ENCODE measurements around the gene VSIR. TPM values are rescaled to one million over a fixed set of nuclear protein-coding genes. Genes with fewer than 3 reads are reported as not detected.

VSIR gene
- total RNA-seq, 1 donor from 2014 or later = 117 TPM

DNA sequence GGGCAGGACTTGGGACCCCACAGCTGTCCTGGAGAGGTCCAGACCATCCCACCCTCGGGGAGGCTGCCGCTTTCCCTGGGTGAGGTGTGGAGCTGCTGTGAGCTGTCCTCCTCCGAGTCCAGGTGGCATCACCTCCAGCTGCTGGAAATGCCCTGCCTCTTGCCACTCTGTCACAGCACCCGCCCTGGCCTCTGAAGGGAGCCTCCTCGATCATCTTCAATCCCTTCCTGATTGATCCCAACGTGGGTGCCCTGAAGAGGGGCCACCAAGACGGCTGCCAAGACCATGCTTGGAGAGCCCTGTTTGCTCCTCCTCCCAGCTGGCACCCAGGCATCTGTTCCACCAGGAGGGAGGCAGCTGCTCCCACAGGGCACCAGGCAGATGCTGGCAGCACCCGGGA, 58.3 kb downstream of the VSIR start:
- peak overlapping the region; percentile 89 for H3K27ac ChIP-seq

DNA sequence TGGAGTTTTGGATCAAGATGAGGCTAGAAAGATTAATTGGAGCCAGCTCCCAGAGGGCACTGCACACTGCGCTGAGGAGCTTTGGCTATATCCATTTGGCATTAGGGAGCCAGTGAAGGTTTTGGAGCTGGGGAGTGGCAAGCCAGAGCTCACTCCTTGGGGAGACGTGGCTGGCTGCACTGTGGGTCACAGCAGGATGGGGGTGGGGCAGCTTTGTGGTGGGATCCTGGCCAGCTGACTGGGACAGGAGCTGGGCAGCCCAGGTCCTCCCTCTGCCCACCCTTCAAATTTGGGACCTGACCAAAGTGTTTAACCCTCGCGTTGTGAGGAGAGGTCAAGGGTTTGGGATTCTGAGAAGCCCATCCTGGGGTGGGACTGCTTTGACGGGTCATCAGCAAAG, 58.7 kb downstream of the VSIR start:
- peak overlapping the region; percentile 20 for H3K4me3 ChIP-seq

More for the DNA sequence above, 58.3 kb downstream of the VSIR start:
- Histone ChIP-seq H3K36me3 (no peaks in the 10 kb centered on the region), H3K4me3 (peak overlapping the region; percentile 20), H3K4me1 (peaks cover 69% of the 10 kb centered on the region), H3K9me3 (no peaks in the 10 kb centered on the region), H3K27me3 (ENCODE audit: low read depth) (no peaks in the 10 kb centered on the region)
- ATAC-seq = no peak
- TF ChIP-seq, protein P1, sequence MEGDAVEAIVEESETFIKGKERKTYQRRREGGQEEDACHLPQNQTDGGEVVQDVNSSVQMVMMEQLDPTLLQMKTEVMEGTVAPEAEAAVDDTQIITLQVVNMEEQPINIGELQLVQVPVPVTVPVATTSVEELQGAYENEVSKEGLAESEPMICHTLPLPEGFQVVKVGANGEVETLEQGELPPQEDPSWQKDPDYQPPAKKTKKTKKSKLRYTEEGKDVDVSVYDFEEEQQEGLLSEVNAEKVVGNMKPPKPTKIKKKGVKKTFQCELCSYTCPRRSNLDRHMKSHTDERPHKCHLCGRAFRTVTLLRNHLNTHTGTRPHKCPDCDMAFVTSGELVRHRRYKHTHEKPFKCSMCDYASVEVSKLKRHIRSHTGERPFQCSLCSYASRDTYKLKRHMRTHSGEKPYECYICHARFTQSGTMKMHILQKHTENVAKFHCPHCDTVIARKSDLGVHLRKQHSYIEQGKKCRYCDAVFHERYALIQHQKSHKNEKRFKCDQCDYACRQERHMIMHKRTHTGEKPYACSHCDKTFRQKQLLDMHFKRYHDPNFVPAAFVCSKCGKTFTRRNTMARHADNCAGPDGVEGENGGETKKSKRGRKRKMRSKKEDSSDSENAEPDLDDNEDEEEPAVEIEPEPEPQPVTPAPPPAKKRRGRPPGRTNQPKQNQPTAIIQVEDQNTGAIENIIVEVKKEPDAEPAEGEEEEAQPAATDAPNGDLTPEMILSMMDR (IDR thresholded peaks at IDR 0.05) = no peak
- intact Hi-C loops (cut with DNase I) = no loop called here
- no peak for DNase-seq

DNA sequence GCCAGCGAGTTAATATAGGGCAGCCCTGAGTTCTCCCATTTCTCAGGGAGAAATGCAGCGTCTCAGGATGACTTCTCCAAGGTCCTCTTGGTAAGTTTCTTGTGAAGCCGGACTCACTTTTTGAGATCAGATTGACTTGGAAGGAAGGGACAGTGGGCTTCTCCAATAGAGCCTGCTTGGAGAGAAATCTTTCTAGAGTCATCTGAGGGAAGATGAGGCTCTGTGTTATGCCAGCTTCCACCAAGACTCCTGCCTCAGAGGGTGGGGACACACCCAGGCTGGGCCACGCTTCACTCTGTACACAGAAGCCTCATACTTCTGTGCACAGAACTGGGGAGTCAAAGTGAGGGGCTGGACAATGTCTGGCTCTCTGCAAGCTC, 59.3 kb downstream of the VSIR start:
- Histone ChIP-seq H3K9me3 (no peaks in the 10 kb centered on the region), H3K27ac (peak overlapping the region; percentile 89), H3K4me3 (peak overlapping the region; percentile 20), H3K27me3 (ENCODE audit: low read depth) (no peaks in the 10 kb centered on the region), H3K36me3 (no peaks in the 10 kb centered on the region), H3K4me1 (peaks cover 63% of the 10 kb centered on the region)
- no peak for DNase-seq
- ATAC-seq = no peak
- intact Hi-C loops (cut with DNase I) = no loop called here
- TF ChIP-seq, protein P1 (IDR thresholded peaks at IDR 0.05) = no peak

More for the DNA sequence above, 58.7 kb downstream of the VSIR start:
- DNase-seq (no peak), ATAC-seq (no peak)
- H3K27me3 ChIP-seq (ENCODE audit: low read depth) = no peaks in the 10 kb centered on the region
- intact Hi-C loops (cut with DNase I) = no loop called here
- peak overlapping the region; percentile 89 for H3K27ac ChIP-seq
- TF ChIP-seq, protein P1 (IDR thresholded peaks at IDR 0.05) = no peak
- no peaks in the 10 kb centered on the region for H3K9me3 ChIP-seq
- H3K36me3 ChIP-seq = no peaks in the 10 kb centered on the region
- H3K4me1 ChIP-seq = peaks cover 68% of the 10 kb centered on the region

DNA sequence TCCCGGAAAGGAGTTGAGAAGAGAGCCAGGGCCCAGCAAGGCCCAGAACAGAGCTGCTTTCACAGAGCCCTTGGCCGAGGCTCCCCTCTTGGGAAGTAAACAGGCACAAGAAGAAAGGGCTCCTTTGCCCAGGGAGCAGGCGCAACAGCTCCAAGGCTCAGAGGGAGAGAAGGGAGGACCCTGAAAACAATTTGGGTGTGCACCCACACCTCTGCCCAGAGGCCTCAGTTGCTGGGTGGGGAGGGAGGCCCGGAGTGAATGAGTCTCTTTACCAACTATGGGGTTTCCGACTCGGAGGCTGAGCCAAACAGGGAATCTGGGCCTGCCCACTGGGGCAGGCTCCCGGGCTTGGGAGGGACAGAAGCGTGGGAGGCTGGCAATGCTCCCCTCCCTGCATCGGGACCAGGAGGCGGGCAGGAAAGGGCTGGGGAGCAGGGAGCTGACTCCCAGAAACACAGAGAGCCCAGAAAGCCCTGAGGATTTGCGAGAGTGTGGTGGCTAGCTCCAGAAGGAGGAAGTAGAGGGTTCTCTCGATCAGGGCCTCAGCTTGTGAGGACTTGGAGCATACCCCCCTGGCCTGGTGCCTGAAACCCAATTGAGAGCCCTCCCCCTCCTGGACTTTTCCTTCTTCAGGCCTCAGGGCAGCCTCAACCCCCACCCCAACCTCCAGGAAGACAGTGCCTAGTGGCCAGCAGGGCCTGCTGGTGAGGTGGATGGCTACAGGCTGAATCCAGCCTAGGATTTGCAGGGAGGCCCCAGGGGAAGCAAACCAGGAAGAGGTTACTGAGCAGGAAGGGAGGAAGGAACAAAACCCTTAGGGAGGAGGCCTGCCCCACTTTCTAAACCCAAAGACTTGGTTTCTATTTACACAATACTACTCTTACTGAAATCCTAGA, 59.9 kb downstream of the VSIR start:
- intact Hi-C loops (cut with DNase I) = no loop called here
- H3K27ac ChIP-seq = peak overlapping the region; percentile 89
- H3K4me1 ChIP-seq = peaks cover 64% of the 10 kb centered on the region
- no peaks in the 10 kb centered on the region for H3K9me3 ChIP-seq
- H3K27me3 ChIP-seq (ENCODE audit: low read depth) = no peaks in the 10 kb centered on the region
- H3K4me3 ChIP-seq = peak overlapping the region; percentile 20
- TF ChIP-seq, protein P1 (IDR thresholded peaks at IDR 0.05) = no peak
- ATAC-seq = peak; percentile 66 to 87
- no peaks in the 10 kb centered on the region for H3K36me3 ChIP-seq
- peak; percentile 74 for DNase-seq

DNA sequence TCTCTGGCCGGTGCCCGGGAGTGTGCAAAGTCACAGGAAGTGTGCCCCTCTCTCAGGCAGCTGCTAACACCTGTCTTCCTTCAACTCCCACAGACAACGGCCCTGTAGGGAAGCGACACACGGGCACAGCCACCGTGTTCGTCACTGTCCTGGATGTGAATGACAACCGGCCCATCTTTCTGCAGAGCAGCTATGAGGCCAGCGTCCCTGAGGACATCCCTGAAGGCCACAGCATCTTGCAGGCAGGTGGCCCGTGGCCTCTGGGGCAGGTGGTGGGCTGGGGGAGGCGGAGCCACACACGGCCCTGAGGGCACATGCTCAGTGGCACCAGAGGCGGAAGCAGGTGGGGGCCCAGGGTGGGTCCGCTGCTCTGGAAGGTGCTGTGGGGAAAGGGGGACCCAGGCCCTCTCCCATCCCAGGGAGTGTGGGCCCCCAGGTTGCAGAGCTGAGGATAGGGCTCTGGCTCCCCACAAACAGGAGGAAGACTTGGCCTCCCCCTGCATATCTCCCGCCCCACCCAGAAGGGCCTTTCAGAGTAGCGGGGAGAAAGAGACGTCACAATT, 60.7 kb downstream of the VSIR start:
- Histone ChIP-seq H3K4me1 (peaks cover 65% of the 10 kb centered on the region), H3K9me3 (no peaks in the 10 kb centered on the region), H3K27me3 (ENCODE audit: low read depth) (no peaks in the 10 kb centered on the region), H3K27ac (peak overlapping the region; percentile 89), H3K36me3 (no peaks in the 10 kb centered on the region), H3K4me3 (no peak overlapping the region)
- ATAC-seq (no peak), DNase-seq (no peak)
- TF ChIP-seq, protein P1 (IDR thresholded peaks at IDR 0.05) = no peak
- intact Hi-C loops (cut with DNase I) = no loop called here
